Calu3 (cell line): ENCODE results near the gene GAPDH. TPM values are rescaled to one million over a fixed set of nuclear protein-coding genes. Genes with fewer than 3 reads are reported as not detected.

Source experiments
- BruUV-seq: library from RNA; stranded (reverse); fragments of 400-500 nt; replicated peaks from 2 replicates; lab custom pipeline; 2021; lab: Mats Ljungman, UMichigan
- CTCF ChIA-PET: fragments of 300-600 bp; sonication (Branson Sonifier 250); formaldehyde crosslinking; loops from one replicate; lab custom pipeline; 2022; ENCODE audit warnings: antibody characterized with exemption; lab: Charles Lee
- DNase-seq: peaks from one replicate; pipeline ENCODE4 v3.0.0; 2022
- H3K27ac Mint-ChIP-seq: one replicate; pipeline ENCODE4 v1.8.0; 2022; ENCODE audit warnings: mixed read lengths; ENCODE audit not compliant: unreplicated experiment
- H3K27me3 Mint-ChIP-seq: one replicate; pipeline ENCODE4 v1.8.0; 2022; ENCODE audit warnings: mixed read lengths; ENCODE audit not compliant: unreplicated experiment
- H3K36me3 Mint-ChIP-seq: one replicate; pipeline ENCODE4 v1.8.0; 2022; ENCODE audit warnings: mild to moderate bottlenecking, moderate library complexity, mixed read lengths; ENCODE audit not compliant: insufficient read depth, unreplicated experiment
- H3K4me1 Mint-ChIP-seq: one replicate; pipeline ENCODE4 v1.8.0; 2022; ENCODE audit warnings: mild to moderate bottlenecking, low read depth, mixed read lengths; ENCODE audit not compliant: unreplicated experiment
- H3K4me3 Mint-ChIP-seq: one replicate; pipeline ENCODE4 v1.8.0; 2022; ENCODE audit warnings: mild to moderate bottlenecking, low read depth, moderate library complexity, mixed read lengths; ENCODE audit not compliant: unreplicated experiment
- H3K9me3 Mint-ChIP-seq: one replicate; pipeline ENCODE4 v1.8.0; 2022; ENCODE audit warnings: low read depth, mixed read lengths; ENCODE audit not compliant: unreplicated experiment
- intact Hi-C: fragments of 100-400 bp; cut with micrococcal nuclease; formaldehyde crosslinking; loops from one replicate; pipeline ENCODE4 v1.10.0; 2022; ENCODE audit not compliant: unreplicated experiment
- total RNA-seq: library from RNA; stranded (reverse); gene quantifications from 2 replicates; pipeline ENCODE4 v1.2.3, GENCODE V29; 2022
- TF ChIP-seq, protein P1 (sequence below): fragments of 200-600 bp; IDR thresholded peaks from one replicate; pipeline ENCODE4 v1.8.0; 2022; ENCODE audit warnings: antibody characterized with exemption; ENCODE audit not compliant: unreplicated experiment

Gene GAPDH
- total RNA-seq, 1 experiment from 2014 or later, result 2,552 TPM

DNA sequence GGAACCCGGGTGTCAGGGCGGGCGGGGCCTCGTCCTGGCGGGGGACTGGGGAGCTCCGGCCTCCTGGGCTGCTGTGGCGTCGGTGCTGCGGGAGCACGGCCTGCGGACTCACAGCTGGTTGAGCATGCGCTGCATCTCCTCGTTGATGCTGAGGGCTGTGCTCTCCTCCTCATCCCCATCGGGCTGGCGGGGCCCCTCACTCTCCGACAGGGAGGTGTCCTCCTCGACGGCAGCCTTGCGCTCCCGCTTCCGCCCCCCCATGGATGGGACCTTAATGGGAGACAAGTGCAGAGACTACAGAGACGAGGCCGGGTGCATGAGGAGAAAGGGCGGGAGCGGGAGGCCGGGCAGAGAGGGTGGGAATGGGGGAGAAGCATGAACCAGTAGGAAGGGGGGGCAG lies 14.2 kb downstream of the GAPDH start:
- DNase-seq, result no peak
- intact Hi-C loops, result no loop called here
- no peaks in the 10 kb centered on the region for H3K36me3 Mint-ChIP-seq
- H3K27me3 Mint-ChIP-seq, result no peaks in the 10 kb centered on the region
- H3K4me1 Mint-ChIP-seq, result peaks cover 6% of the 10 kb centered on the region
- no TSS peak for BruUV-seq
- H3K9me3 Mint-ChIP-seq, result no peaks in the 10 kb centered on the region
- TF ChIP-seq, protein P1, sequence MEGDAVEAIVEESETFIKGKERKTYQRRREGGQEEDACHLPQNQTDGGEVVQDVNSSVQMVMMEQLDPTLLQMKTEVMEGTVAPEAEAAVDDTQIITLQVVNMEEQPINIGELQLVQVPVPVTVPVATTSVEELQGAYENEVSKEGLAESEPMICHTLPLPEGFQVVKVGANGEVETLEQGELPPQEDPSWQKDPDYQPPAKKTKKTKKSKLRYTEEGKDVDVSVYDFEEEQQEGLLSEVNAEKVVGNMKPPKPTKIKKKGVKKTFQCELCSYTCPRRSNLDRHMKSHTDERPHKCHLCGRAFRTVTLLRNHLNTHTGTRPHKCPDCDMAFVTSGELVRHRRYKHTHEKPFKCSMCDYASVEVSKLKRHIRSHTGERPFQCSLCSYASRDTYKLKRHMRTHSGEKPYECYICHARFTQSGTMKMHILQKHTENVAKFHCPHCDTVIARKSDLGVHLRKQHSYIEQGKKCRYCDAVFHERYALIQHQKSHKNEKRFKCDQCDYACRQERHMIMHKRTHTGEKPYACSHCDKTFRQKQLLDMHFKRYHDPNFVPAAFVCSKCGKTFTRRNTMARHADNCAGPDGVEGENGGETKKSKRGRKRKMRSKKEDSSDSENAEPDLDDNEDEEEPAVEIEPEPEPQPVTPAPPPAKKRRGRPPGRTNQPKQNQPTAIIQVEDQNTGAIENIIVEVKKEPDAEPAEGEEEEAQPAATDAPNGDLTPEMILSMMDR, result no peak
- H3K4me3 Mint-ChIP-seq, result no peak overlapping the region
- CTCF ChIA-PET, result no interaction called here
- no peak overlapping the region for H3K27ac Mint-ChIP-seq

DNA sequence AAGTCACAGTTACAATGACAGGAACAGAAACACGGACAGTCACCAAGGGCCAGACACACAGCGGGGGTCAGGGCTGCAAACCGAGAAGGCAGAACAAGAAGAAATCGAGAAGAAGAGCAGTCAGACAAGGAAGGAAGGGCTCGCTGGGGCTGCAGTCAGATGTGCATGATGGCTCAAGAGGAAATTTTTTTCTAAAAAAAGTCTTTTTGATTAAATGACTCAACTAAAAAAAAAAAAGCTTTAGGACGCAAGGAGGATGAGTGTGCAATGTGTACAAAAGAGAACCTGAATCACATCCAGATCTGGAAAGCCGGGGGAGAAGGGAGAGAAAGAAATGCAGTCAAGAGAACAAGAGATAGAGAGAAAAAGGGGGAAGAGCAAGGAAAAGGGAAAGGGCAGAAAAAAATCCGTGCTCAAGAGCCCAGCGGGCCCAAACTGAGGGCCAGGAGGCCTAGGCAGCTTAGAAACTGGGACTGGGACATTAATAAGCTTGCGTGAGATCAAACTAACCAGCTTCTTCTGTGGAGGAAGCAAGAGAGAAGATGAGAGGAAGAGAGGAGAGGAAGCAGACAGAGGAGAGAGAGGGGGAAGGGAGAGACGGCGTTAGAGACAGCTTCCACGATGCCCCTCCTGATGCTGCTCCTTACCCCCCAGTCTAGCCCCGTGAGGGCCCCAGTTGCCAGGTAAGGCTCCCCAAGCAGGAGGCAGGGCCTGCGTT lies 14.8 kb downstream of the GAPDH start:
- intact Hi-C loops, result no loop called here
- CTCF ChIA-PET, result no interaction called here
- H3K9me3 Mint-ChIP-seq, result no peaks in the 10 kb centered on the region
- peaks cover 6% of the 10 kb centered on the region for H3K4me1 Mint-ChIP-seq
- H3K4me3 Mint-ChIP-seq, result no peak overlapping the region
- no peaks in the 10 kb centered on the region for H3K36me3 Mint-ChIP-seq
- TF ChIP-seq, protein P1, result no peak
- no peak for DNase-seq
- no peaks in the 10 kb centered on the region for H3K27me3 Mint-ChIP-seq
- BruUV-seq, result no TSS peak
- no peak overlapping the region for H3K27ac Mint-ChIP-seq

DNA sequence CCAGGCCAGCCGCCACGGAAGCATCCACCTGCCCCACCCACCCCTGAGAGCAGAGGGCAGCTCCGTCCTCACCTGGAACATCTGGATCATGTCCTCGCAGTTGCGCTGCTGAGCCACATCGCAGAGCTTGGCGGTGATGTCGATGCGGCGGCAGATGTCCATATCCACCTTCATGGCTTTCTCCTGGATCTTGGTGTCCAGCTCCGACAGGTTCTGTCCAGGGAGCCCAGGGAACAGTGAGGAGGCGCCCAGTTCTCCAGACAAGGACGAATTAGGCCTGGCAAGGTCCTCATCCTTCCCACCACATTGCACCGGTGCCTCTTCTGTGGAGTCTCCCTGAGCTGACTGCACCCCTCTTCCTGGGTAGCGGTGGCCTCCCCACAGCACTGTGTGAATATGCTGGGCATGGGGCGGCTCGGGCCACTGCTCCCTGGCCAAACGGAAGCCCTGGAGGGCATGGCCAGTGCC lies 15.4 kb downstream of the GAPDH start:
- no peaks in the 10 kb centered on the region for H3K27me3 Mint-ChIP-seq
- no peak overlapping the region for H3K27ac Mint-ChIP-seq
- H3K9me3 Mint-ChIP-seq, result no peaks in the 10 kb centered on the region
- peaks cover 6% of the 10 kb centered on the region for H3K4me1 Mint-ChIP-seq
- intact Hi-C loops, result loop anchor here (5.0 kb wide), 1 partner anchor 278 kb away; the partner anchor contains the start of gene P3H3
- no peak for DNase-seq
- TF ChIP-seq, protein P1, result no peak
- no peak overlapping the region for H3K4me3 Mint-ChIP-seq
- CTCF ChIA-PET, result no interaction called here
- H3K36me3 Mint-ChIP-seq, result peaks cover under 1% of the 10 kb centered on the region
- BruUV-seq, result no TSS peak

DNA sequence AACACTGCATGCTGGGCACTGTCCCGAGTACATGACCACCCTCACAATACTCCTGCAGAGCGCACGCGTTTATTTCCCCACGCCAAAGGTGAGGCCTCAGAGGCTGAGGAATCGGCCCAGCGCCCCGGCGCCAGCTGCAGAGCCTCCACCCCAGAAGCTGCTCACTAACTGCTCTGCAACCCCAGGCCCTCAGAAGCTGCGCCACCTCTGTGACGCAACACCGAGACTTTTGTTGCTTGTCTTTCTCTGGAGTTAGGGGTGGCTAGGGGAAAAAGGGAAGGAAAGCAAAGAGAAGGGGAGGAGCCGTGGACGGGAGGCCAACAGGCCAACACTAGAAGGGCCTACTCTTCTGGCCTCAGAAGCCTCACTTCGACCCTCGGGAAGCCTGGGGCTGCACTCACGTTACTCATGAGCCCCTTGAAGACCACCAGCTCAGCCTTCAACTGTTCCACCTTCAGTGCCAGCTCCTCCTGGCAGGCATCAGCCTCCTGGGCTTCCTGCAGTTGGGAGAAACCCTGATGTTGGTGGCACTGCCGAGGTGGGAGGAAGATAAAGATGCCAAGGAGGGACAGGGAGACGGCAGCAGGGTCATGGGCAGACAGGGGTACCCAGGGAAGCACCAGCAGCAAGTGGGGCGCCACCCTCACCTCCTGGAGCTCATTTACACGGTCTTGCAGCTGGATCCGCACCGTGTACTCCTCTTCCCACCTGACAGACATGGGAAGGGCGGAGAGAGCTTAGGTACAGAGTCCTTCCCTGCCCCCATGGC lies 16.2 kb downstream of the GAPDH start:
- no TSS peak for BruUV-seq
- peaks cover 6% of the 10 kb centered on the region for H3K4me1 Mint-ChIP-seq

More for the DNA sequence above, 16.2 kb downstream of the GAPDH start:
- intact Hi-C loops, result loop anchor here (5.0 kb wide), 1 partner anchor 277 kb away; the partner anchor contains the start of gene P3H3
- Mint-ChIP-seq H3K27me3 (no peaks in the 10 kb centered on the region), H3K4me3 (no peak overlapping the region), H3K9me3 (no peaks in the 10 kb centered on the region), H3K27ac (no peak overlapping the region), H3K36me3 (peaks cover 5% of the 10 kb centered on the region)
- TF ChIP-seq, protein P1, result no peak
- CTCF ChIA-PET, result interaction anchor here (0.5 kb wide), 1 partner anchor 9 kb away, joined by 5 read pairs; no protein-coding TSS in a partner anchor
- no peak for DNase-seq
